ENCODE data around the gene CTSA.

Gene CTSA

DNA sequence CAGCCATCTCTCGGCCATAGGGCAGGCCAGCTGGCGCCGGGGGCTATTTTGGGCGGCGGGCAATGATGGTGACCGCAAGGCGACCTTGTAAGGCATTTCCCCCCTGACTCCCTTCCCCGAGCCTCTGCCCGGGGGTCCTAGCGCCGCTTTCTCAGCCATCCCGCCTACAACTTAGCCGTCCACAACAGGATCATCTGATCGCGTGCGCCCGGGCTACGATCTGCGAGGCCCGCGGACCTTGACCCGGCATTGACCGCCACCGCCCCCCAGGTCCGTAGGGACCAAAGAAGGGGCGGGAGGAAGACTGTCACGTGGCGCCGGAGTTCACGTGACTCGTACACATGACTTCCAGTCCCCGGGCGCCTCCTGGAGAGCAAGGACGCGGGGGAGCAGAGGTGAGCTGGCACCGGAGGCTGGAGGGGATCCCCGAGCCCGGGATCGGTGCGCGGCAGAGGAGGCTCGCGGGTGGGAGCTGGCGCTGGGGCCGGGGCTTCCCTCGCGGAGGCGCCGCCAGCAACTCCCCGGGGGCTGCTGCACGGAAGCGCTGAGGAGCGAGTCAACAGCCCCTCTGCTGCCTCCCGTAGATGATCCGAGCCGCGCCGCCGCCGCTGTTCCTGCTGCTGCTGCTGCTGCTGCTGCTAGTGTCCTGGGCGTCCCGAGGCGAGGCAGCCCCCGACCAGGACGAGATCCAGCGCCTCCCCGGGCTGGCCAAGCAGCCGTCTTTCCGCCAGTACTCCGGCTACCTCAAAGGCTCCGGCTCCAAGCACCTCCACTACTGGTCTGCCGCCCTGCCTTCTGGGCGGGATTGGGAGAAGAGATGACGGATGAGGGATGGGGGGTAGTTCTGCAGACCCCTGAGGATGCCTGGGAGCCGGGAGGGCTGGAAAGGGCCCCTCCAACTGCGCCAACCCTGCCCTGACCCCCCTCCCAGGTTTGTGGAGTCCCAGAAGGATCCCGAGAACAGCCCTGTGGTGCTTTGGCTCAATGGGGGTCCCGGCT, at the start of gene CTSA, which contains the start of gene NEURL2:
TSS of gene CTSA (plus strand) at position 351 of the 999 bp plus-strand sequence. CDS start at position 585, 234 bp downstream.
TSS of gene NEURL2 (minus strand) at position 224 of the 999 bp plus-strand sequence. CDS start at position 7, 217 bp downstream.
- DNase-seq (ENCODE audit: low read depth, low spot score), result peak; percentile 95

DNA sequence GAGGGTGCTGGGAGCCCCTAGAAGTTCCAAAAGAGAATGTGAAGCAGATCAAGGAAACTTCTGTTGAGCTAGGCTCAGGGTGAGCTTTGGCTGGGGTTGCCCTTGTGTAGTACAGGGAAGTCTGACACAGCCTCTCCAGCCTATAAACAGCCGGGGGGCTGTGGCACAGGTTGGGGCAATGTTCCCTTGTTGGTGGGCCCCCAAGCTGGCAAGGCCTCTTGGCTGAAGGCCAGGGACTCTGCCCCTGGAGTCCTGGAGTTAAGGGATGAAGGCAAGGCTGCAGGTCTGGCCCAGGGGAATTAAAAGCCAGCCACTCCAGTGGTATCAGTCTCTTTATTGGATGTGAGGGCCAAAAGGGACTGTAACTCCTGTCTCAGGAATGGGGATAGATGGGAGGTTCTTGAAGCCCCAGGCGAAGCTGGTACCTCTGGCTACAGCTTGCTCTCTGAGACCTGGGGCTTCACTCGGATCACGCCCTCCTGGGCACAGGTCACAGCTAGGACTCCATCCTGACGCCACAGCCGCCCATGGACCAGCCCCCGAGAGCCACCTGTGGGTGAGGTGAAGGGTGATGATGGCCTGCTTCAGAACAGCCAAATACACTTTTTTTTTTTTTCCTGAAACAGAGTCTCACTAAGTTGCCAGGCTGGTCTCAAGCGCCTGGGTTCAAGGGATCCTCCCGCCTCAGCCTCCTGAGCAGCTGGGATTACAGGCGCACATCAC, 49.6 kb upstream of the CTSA start:
- DNase-seq (ENCODE audit: low read depth, low spot score), result no peak

DNA sequence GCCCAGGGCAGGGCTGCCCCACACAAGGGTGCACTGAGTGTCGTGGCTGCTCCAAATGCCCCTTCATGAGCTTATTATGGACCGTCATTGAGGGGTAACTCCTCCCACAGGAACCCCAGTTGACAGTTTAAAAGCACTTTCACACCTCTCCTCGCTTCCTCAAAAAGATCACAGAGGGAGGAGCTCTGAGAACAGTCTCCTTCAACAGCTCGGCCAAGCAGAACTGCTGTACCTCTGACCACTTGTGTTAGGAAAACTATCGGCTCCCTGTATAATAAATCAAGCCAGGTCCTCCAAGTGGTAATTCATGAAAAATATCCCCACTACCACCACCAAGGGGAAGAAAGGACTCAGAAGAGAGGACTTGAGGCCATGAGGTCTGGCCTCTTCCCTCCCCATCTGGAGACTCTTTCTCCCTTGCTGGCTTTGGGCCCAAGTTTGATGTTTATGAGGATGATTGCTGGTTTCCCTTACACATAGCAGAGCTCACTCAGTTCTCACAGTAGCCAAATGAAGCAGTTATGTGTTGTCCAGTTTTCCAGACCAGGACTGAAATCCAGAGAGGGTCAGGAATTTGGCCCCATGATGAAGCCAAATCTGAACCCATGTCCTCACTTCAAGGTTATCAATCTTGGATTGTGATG, 48.8 kb upstream of the CTSA start:
- DNase-seq (ENCODE audit: low read depth, low spot score), result no peak

- DNase-seq (ENCODE audit: low read depth, low spot score), result no peak
These were observed 47.6 kb upstream of the CTSA start for GRCh38 chr20:45843506-45843905.

- DNase-seq (ENCODE audit: low read depth, low spot score), result no peak
These were observed 45.7 kb upstream of the CTSA start for GRCh38 chr20:45845452-45845851.

- DNase-seq (ENCODE audit: low read depth, low spot score), result no peak
These were observed 42.7 kb upstream of the CTSA start for GRCh38 chr20:45848421-45848820.

DNA sequence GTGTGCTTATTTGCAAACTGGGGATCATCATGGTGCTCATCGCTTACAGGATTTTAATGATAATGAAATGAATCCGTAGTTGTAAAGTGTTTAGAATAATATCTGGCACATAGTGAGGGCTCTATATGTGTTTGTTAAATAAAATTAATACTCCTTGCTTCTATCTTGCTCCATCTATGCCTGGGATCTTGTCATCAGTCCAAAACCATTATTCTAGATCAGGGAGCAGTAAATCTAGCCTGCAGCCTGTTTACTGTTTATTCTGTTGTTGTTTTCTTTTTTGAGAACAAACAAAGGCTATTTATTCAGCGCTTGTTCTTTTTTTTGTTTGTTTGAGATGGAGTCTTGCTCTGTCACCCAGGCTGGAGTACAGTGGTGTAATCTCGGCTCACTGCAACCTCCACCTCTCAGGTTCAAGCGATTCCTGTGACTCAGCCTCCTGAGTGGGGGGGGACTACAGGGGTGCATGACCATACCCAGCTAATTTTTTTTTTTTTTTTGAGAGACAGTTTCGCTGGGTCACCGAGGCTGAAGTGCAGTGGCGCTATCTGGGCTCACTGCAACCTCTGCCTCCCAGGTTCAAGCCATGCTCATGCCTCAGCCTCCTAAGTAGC, 42.1 kb upstream of the CTSA start:
- no peak for DNase-seq (ENCODE audit: low read depth, low spot score)

DNA sequence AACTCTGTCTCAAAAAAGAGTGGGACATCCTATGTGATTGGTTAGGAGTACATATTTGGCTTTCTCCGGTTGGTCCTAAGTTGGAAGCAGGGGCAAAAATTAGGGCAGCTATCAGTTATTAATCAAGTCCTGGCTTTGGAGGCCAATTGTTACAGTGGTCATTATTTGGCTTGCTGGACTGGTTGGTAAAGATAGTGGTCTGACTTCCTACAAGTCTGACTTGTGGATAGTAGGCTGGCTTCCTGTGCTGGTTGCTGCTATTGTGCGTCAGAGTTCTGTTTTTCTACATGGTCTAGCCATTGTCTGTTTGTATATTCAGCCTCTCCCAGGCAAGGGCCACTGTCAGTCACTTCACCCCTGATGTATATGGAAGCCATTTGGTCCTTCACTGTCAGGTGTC, 40.9 kb upstream of the CTSA start:
- DNase-seq (ENCODE audit: low read depth, low spot score), result no peak

DNA sequence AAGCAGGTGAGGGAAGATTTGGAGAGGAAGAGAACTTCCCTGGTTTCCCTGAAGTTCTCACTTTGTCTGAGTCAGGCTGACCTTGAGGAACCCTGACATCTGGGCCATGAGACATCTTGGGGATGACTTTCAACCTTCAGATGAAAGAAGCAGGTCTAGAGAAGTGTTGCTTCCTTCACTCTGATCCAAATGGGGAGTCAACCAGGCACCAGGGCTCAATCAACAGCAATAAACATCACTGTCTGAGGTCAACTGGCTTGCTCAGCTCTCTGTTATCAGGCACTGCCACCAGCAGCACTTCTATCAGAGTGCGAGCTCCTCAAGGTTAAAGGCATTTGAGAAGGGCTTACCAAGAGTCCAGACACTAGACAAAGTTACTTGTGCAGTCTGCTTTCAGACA, 40.2 kb upstream of the CTSA start:
- DNase-seq (ENCODE audit: low read depth, low spot score), result no peak

DNA sequence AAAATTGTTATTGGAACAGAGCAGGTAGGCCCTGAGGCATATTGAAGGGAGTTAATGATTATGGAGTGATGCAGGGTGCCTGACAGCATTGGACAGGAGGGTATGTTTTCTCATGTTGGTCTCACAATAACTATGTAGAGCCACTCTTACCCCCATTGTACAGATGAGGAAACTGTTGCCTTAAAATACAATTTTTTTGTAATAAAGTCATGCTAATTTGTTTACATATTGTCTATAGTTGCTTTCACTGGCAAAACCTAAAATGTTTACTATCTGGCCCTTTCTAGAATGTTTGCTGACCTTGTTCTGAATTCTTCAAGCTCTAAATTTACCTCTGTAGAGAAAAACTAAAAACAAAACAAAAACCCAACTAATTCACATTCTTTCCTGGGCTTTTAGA, 39.6 kb upstream of the CTSA start:
- DNase-seq (ENCODE audit: low read depth, low spot score), result no peak

DNA sequence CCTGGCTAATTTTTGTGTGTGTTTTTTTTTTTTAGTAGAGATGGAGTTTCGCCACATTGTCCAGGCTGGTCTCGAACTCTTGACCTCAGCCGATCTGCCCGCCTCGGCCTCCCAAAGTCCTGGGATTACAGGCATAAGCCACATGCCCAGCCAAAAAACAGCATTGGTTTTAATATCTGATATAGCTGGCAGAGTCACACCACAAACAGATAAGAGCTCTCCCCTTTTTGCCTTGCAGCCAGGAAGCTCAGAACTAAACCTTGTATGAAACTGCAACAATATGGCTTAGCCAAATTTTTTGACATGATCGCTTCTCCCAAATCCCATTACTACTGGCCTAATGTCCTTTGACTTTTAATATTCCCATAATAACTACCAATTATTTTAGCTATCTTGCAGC, 38.8 kb upstream of the CTSA start:
- no peak for DNase-seq (ENCODE audit: low read depth, low spot score)

- no peak for DNase-seq (ENCODE audit: low read depth, low spot score)
These were observed 37.7 kb upstream of the CTSA start for GRCh38 chr20:45853484-45853883.

GRCh38 chr20:45857114-45857881, 33.8 kb upstream of the CTSA start, which contains the start of the genes ACOT8 and ZSWIM3:
Gene ACOT8 (minus strand): TSS chr20:45857392. CDS start chr20:45857315, 77 bp downstream.
Gene ZSWIM3 (plus strand): TSS chr20:45857614. CDS start chr20:45857826, 212 bp downstream.
- peak; percentile 100 for DNase-seq (ENCODE audit: low read depth, low spot score)

- DNase-seq (ENCODE audit: low read depth, low spot score), result no peak
These were observed 33.3 kb upstream of the CTSA start for GRCh38 chr20:45857882-45858216.

DNA sequence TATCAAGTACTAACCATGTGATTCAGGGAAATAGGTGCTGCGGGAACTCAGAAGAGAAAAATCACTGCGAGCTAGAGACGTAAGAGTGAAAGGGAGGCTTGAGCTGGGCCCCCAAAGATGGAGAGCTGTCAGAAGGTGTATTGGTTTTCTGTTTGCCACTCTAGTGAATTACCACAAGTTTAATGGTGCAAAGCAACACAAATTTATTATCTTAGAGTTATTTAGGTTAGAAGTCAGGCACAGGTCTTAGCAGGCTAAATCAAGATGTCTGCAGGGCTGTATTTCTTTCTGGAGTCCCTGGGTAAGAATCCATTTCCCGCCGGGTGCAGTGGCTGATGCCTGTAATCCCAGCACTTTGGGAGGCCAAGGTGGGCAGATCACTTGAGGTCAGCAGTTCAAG, 31.2 kb upstream of the CTSA start:
- no peak for DNase-seq (ENCODE audit: low read depth, low spot score)

DNA sequence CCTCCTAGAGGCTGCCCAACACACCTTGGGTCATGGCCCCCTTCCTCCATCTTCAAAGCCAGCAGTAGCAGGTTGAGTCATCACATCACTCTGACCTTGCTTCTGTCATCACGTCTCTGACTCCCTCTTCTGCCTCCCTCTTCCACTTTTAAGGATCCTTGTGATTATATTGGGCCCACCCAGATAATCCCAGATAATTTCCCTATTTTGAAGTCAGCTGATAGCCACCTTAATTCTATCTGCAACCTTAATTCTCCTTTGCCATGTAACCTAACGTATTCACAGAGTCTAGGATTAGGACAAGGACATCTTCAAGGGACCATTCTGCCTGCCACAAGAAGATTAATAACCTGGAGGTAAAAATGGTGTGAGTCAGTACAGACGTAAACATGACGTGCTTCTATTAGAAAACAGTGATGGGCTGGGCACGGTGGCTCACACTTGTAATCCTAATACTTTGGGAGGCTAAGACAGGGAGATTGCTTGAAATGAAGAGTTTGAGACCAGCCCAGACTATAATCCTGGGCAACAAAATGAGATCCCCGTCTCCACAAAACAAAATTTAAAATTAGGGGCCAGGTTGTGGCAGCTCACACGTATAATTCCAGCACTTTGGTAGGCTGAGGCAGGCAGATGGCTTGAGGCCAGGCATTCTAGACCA, 30.4 kb upstream of the CTSA start:
- peak; percentile 16 for DNase-seq (ENCODE audit: low read depth, low spot score)

- peak; percentile 57 for DNase-seq (ENCODE audit: low read depth, low spot score)
These were observed 29.7 kb upstream of the CTSA start for GRCh38 chr20:45861221-45862075.

GRCh38 chr20:45863543-45864470, 27.3 kb upstream of the CTSA start:
- DNase-seq (ENCODE audit: low read depth, low spot score), result no peak

Data from astrocyte of the hippocampus (primary cell).